Ovary (tissue), 9 donors: ENCODE results near the gene FYN. TPM values are rescaled to one million over a fixed set of nuclear protein-coding genes. Genes with fewer than 3 reads are reported as not detected.
"Not testable (repeated sequence)": the region's sequence is repeated elsewhere in the genome, so short reads cannot be mapped to it uniquely, and the experiment has no call there.

Experiments used
- DNase-seq, 5 donors: peaks; one replicate each; pipeline ENCODE4 v3.0.0-alpha.2; 2019 to 2020
- H3K27ac ChIP-seq, 2 donors: fragments of 200-600 bp; one replicate each; pipeline versions ENCODE4 v1.5.1 to v1.8.0; 2019 to 2022
- H3K27me3 ChIP-seq: fragments of 200-600 bp; one replicate; pipeline ENCODE4 v1.8.0; 2022
- H3K36me3 ChIP-seq: fragments of 200-600 bp; sonication (generic); one replicate; pipeline ENCODE4 v1.5.1; 2019
- H3K4me1 ChIP-seq: one replicate; pipeline ENCODE4 v1.8.1; 2013; ENCODE audit warnings: mild to moderate bottlenecking, moderate library complexity; ENCODE audit not compliant: insufficient read depth
- H3K4me3 ChIP-seq: fragments of 200-600 bp; sonication (generic); one replicate; pipeline ENCODE4 v1.5.1; 2017
- H3K9me3 ChIP-seq, 2 donors: fragments of 200-600 bp in 1 of 2; sonication (generic) in 1 of 2; one replicate each; pipeline versions ENCODE4 v1.5.1 to v1.8.1; 2013 to 2019; ENCODE audit warnings: mild to moderate bottlenecking in 1 of 2, moderate library complexity in 1 of 2
- CTCF ChIP-seq, 3 donors: fragments of 450-650 bp in 2 of 3; fragments of 200-600 bp in 1 of 3; IDR thresholded peaks; one replicate each; pipeline versions ENCODE4 v1.5.1 to v1.8.0; 2016 to 2022; ENCODE audit warnings: antibody characterized with exemption in 3 of 3, mild to moderate bottlenecking in 1 of 3
- EP300 ChIP-seq: sonication (generic); formaldehyde crosslinking; IDR thresholded peaks from one replicate; pipeline ENCODE4 v1.6.1; 2017; ENCODE audit warnings: antibody characterized with exemption
- POLR2A ChIP-seq: fragments of 450-650 bp; IDR thresholded peaks from one replicate; pipeline ENCODE4 v1.6.1; 2017; ENCODE audit warnings: antibody characterized with exemption, mild to moderate bottlenecking, moderate library complexity
- WGBS, 3 donors: extraction: QIAGEN DNeasy Blood & Tissue Kit in 1 of 3; methylation state at CpG; one replicate each; pipeline versions ENCODE4 v1.1.5 to v1.1.7; 2013 to 2017; 5-methylcytosine and 5-hydroxymethylcytosine counted together
- intact Hi-C, 4 donors: fragments of 100-400 bp; cut with DNase I; formaldehyde crosslinking; loops; one replicate each; pipeline versions ENCODE4 v1.11.0 to v1.15.1; 2022 to 2023
- polyA plus RNA-seq, 2 donors: library from polyadenylated mRNA; stranded (reverse); fragments of 200-250 nt in 1 of 2; fragments of 350-450 nt in 1 of 2; fragmentation: Illumina TruSeq in 1 of 2; extraction: RNeasy Lipid Tissue Mini Kit (QIAGEN cat#74804) in 1 of 2; gene quantifications; one replicate each; pipeline ENCODE4 v1.2.3, GENCODE V29; 2013 to 2014
- total RNA-seq, 7 donors: library from RNA; depleted of rRNA in 2 of 7; stranded (reverse); fragments of >200 nt in 2 of 7; fragmentation: NEBNext Ultra II Directional in 3 of 7; extraction: Animal tissue kit (Norgen Biotek cat#: 25700) in 3 of 7; gene quantifications; one replicate each; pipeline versions ENCODE4 v1.1.0 to v1.2.4, GENCODE V29; 2016 to 2023
- donor health status: DM: no; HTN: no; CAD: no; lungs with moderate emphysema.
- donor health status: DM: no; HTN: no; CAD: no.
- donor health status: Bipolar disorder and iron deficiency.
- donor health status: DM: yes; HTN: yes; CAD: no.
- donor health status: DM: no; HTN: no; CAD: no.
- donor health status: DM: yes; HTN: yes; CAD: no.

The FYN gene
- total and polyA plus RNA-seq, 9 donors, result 37.2 to 116 (median 72.7) TPM

GRCh38 chr6:111685526-111685925 is 187.7 kb downstream of the FYN start:
- WGBS, 3 donors, result 69 to 81% (median 72%) methylated on average over 2 of the region's 2 CpGs
- H3K27ac ChIP-seq, result no peak overlapping the region
- intact Hi-C loops, result no loop called here

GRCh38 chr6:111685058-111685457 is 188.2 kb downstream of the FYN start:
- no peaks in the 10 kb centered on the region for H3K9me3 ChIP-seq
- no peaks in the 10 kb centered on the region for H3K36me3 ChIP-seq
- H3K4me3 ChIP-seq, result no peak overlapping the region
- no peak for DNase-seq
- WGBS, 3 donors, result 79 to 94% (median 90%) methylated on average over 7 of the region's 7 CpGs
- peaks cover 2% of the 10 kb centered on the region for H3K4me1 ChIP-seq
- H3K27me3 ChIP-seq, result no peaks in the 10 kb centered on the region
- peak overlapping the region in 1 of 2 donors; percentile 83 for H3K27ac ChIP-seq
- intact Hi-C loops, result no loop called here
- TF ChIP-seq EP300, result no peak
- no peak for TF ChIP-seq CTCF (IDR thresholded peaks at IDR 0.05)
- TF ChIP-seq POLR2A, result no peak

More at GRCh38 chr6:111685526-111685925, 187.7 kb downstream of the FYN start:
- no peaks in the 10 kb centered on the region for H3K9me3 ChIP-seq
- no peaks in the 10 kb centered on the region for H3K36me3 ChIP-seq
- H3K4me3 ChIP-seq, result no peak overlapping the region
- DNase-seq, result no peak
- H3K4me1 ChIP-seq, result peaks cover 2% of the 10 kb centered on the region
- TF ChIP-seq POLR2A, result no peak
- H3K27me3 ChIP-seq, result no peaks in the 10 kb centered on the region

GRCh38 chr6:111683749-111684267 is 189.4 kb downstream of the FYN start:
- intact Hi-C loops, result no loop called here
- TF ChIP-seq CTCF (IDR thresholded peaks at IDR 0.05) (no peak), POLR2A (no peak), EP300 (peak; percentile 78)
- H3K4me3 ChIP-seq, result no peak overlapping the region
- peak in 3 of 5 donors; percentile 48 to 82 (median 50) for DNase-seq
- no peaks in the 10 kb centered on the region for H3K27me3 ChIP-seq
- no peaks in the 10 kb centered on the region for H3K9me3 ChIP-seq
- peak overlapping the region in 1 of 2 donors; percentile 83 for H3K27ac ChIP-seq
- no peaks in the 10 kb centered on the region for H3K36me3 ChIP-seq
- peaks cover 2% of the 10 kb centered on the region for H3K4me1 ChIP-seq
- 14 to 25% (median 20%) methylated on average over 5 of the region's 5 CpGs for WGBS, 3 donors

GRCh38 chr6:111683157-111683556 is 190.1 kb downstream of the FYN start:
- no peak overlapping the region for H3K4me3 ChIP-seq
- H3K36me3 ChIP-seq, result no peaks in the 10 kb centered on the region
- intact Hi-C loops, result no loop called here
- peak overlapping the region; percentile 21 to 46 for H3K27ac ChIP-seq
- WGBS, 3 donors, result 50 to 62% (median 59%) methylated on average over 5 of the region's 5 CpGs
- H3K4me1 ChIP-seq, result peaks cover 2% of the 10 kb centered on the region
- TF ChIP-seq EP300 (no peak), POLR2A (no peak), CTCF (IDR thresholded peaks at IDR 0.05) (no peak)
- peak in 1 of 5 donors; percentile 43 for DNase-seq
- no peaks in the 10 kb centered on the region for H3K9me3 ChIP-seq
- no peaks in the 10 kb centered on the region for H3K27me3 ChIP-seq

- H3K36me3 ChIP-seq, result no peaks in the 10 kb centered on the region
- no peaks in the 10 kb centered on the region for H3K9me3 ChIP-seq
- no peaks in the 10 kb centered on the region for H3K27me3 ChIP-seq
- WGBS, 3 donors, result 93 to 98% (median 97%) methylated on average over 3 of the region's 3 CpGs
- no peak for DNase-seq
- H3K4me1 ChIP-seq, result peaks cover 2% of the 10 kb centered on the region
- no peak overlapping the region for H3K4me3 ChIP-seq
- intact Hi-C loops, result no loop called here
- H3K27ac ChIP-seq, result no peak overlapping the region
- no peak for TF ChIP-seq CTCF (IDR thresholded peaks at IDR 0.05)
- TF ChIP-seq EP300, result no peak
- no peak for TF ChIP-seq POLR2A
Observed at GRCh38 chr6:111681860-111682259, 191.4 kb downstream of the FYN start.

- H3K27ac ChIP-seq, H3K9me3 ChIP-seq, H3K27me3 ChIP-seq, DNase-seq, H3K36me3 ChIP-seq, H3K4me3 ChIP-seq, H3K4me1 ChIP-seq, intact Hi-C loops: not testable (repeated sequence)
- WGBS, 3 donors, result 95 to 98% (median 97%) methylated on average over 6 of the region's 6 CpGs
Observed at GRCh38 chr6:111680811-111681609, 192.2 kb downstream of the FYN start.
